ENCODE data around the gene C1orf185. TPM values are rescaled to one million over a fixed set of nuclear protein-coding genes. Genes with fewer than 3 reads are reported as not detected.

Gene C1orf185
- total RNA-seq, 2 donors from 2014 or later, result not detected

DNA sequence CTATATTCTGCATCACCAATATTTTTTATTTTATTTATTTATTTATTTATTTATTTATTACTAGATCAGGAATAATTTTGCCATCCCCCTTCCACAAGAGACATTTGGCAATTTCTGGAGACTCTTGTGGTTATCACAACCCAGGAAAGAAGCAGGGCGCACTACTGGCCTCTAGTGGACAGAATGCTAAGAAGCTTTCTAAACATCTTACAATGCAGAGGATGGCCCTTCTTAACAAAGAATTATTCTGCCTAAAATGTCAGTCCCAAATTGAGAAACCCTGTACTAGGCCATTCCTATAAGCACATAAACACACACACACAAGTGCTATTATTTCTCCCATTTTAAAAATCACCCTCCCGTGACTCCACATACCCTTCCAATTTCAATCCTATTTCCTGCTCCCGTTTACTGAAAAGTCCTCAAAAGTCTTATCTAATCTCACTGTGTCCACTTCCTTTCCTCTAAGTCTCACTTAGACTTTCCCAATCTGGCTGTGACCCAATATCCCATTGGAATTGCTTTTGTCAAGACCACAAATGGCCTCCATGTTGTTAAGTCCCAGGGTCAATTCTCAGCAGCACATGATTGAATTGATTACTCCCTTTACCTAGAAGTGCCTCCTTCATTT is 90.3 kb downstream of the C1orf185 start:
- no peak for DNase-seq (ENCODE audit: low spot score)
- intact Hi-C loops (cut with DNase I), result no loop called here

DNA sequence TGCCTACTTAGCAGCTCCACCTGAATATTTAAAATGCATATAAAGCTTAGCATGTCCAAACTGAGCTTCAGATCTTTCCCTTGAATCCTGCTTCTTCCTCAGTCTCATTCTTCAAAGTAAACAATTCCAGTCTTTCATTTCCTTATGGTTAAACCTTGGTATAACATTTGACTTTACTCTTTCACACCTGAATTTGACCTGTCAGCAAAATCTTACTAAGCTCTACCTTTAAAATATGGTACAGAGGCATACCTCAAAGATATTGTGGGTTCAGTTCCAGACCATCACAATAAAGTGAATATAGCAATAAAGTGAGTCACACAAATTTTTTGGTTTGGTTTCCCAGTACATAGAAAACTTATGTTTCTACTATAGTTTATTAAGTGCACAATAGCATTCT is 91.5 kb downstream of the C1orf185 start:
- DNase-seq (ENCODE audit: low spot score), result no peak
- intact Hi-C loops (cut with DNase I), result no loop called here

Small RNA genes lying within 50 kb of the gene (microRNA-seq; reads per million reads assigned to microRNA genes)
- gene MIR4421 (ENCODE audit: borderline microRNAs expressed in 2 of 2), result 0 to 0.32 reads per million in 2 donors
- gene MIR6500 (ENCODE audit: borderline microRNAs expressed in 2 of 2), result 0 reads per million in 2 donors

Other genes with a start within 250 kb of the C1orf185 start
- 10 to 100 TPM; 55.3 to 64.2 TPM for gene FAF1, start 142.0 kb upstream of the C1orf185 start, total RNA-seq
- gene CDKN2C, start 132.0 kb upstream of the C1orf185 start, total RNA-seq, result 10 to 100 TPM; 11.2 to 20.5 TPM
- gene RNF11, start 134.0 kb downstream of the C1orf185 start, total RNA-seq, result 100 to 1,000 TPM; 101 to 114 TPM
- gene TTC39A, start 228.3 kb downstream of the C1orf185 start, total RNA-seq, result 1 to 10 TPM in 1 of 2 donors, under 1 TPM in 1; 0.81 to 1.6 TPM